NCI-H510A (cell line): ENCODE data around the gene MYCBPAP.

Source experiments
- DNase-seq: peaks from one replicate; lab custom pipeline; 2025; lab: John Stamatoyannopoulos, UW

The MYCBPAP gene, protein sequence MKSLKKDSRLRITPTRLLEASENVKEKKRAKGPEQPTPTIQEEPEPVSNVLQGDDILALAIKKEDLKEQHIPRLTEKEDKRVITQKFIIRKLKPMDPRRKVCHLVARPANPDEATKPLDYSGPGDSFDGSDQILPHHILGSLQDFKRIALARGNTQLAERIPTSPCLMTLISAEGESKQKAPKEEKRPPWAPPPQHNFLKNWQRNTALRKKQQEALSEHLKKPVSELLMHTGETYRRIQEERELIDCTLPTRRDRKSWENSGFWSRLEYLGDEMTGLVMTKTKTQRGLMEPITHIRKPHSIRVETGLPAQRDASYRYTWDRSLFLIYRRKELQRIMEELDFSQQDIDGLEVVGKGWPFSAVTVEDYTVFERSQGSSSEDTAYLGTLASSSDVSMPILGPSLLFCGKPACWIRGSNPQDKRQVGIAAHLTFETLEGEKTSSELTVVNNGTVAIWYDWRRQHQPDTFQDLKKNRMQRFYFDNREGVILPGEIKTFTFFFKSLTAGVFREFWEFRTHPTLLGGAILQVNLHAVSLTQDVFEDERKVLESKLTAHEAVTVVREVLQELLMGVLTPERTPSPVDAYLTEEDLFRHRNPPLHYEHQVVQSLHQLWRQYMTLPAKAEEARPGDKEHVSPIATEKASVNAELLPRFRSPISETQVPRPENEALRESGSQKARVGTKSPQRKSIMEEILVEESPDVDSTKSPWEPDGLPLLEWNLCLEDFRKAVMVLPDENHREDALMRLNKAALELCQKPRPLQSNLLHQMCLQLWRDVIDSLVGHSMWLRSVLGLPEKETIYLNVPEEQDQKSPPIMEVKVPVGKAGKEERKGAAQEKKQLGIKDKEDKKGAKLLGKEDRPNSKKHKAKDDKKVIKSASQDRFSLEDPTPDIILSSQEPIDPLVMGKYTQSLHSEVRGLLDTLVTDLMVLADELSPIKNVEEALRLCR

DNA sequence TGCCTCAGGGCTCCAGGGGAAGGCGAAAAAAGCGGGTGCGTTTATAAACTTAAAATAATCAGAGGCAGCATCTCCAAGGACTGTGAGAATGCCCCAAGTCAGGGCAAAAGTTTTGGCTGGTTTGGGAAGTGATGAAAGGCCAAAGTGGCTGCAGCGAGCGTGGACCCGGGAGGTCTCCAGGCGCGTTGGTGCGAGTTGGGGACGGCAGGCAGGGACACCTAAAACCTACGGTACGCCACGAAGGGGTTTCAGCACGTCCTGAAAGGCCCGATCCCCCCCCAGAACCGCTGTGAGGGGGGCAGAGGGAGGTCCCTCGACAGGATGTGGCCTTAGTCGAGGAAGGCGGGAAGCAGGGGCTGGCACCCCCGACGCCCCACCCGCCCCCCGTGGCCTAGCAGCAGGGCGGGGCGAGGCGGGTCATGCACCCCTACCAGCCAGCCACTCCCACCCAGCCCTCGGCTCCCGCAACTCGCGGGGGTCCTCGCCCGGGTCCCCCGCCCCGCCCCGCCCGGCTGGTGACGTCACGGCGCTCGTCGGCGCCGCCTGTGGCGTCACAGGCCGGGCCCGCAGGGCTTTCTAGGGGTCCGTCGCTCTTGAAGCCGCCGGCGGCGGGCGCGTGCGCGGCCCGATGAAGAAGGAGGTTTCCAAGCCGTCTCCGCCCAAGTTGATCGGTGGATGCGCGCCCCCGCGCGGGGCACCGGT lies at the start of gene MYCBPAP:
Gene MYCBPAP (plus strand): TSS at position 569 of the 702 bp plus-strand sequence. CDS start 236 bp downstream, outside the sequence.
- peak; percentile 66 for DNase-seq

DNA sequence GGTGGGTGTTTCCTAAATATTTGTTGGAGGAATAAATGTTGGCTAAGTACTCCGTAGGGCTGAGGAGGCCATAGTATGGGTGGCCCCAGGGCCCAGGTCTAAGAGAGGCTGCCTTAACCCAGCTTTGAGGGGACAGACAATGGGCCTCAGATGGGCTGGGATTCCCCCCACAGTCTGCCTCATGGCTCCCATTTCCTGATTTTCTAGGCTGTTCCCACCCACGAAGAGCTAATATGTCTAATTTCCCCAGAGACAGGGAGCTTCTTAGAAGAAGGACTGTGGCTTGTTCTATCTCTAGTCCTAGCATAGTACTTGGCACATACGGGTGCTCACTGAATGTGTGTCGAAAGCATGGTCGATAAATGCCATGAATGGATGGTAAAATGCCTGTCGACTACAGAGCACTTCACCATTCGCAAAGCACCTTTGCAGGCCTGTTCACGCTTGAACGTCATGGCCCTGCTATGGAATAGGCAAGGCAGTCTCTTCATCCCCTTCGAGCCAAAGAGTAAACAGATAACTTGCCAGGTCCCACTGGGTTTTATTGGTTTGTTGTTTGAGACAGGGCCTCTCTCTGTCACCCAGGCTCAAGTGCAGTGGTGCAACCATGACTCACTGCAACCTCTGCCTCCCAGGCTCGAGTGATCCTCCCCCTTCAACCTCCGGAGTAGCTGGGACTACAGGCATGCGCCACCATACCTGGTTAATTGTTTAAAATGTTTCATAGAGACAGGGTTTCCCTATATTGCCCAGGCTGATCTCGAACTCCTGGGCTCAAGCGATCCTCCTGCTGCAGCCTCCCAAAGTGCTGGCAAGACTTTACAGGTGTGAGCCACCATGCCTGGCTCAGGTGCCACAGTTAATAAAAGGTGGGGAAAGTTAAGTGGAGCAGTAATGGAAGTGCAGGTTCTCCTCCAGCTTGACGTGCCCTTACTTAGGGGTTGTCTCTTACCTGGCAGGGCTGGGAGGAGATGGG lies 49.2 kb upstream of the MYCBPAP start:
- peak; percentile 92 for DNase-seq

DNA sequence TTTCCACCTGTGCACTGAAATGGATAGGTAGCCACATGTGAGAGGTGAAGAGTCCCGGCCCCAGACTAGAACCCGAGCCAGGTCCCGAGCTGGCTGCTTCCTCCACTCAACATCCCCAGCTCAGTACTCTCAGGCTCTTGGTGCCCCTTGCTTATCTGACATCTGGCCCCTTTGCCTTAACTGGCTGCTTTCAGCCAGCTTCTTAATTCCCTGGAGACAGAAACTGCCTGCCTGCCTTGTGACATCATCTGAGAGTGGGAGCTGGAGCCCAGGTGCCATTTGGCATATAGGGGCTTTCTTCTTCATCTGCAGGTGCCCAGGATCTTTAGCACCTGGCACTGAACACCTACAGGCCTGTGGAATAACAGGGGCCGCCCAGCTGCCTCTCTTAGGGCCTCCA lies 48.5 kb upstream of the MYCBPAP start:
- DNase-seq, result no peak

DNA sequence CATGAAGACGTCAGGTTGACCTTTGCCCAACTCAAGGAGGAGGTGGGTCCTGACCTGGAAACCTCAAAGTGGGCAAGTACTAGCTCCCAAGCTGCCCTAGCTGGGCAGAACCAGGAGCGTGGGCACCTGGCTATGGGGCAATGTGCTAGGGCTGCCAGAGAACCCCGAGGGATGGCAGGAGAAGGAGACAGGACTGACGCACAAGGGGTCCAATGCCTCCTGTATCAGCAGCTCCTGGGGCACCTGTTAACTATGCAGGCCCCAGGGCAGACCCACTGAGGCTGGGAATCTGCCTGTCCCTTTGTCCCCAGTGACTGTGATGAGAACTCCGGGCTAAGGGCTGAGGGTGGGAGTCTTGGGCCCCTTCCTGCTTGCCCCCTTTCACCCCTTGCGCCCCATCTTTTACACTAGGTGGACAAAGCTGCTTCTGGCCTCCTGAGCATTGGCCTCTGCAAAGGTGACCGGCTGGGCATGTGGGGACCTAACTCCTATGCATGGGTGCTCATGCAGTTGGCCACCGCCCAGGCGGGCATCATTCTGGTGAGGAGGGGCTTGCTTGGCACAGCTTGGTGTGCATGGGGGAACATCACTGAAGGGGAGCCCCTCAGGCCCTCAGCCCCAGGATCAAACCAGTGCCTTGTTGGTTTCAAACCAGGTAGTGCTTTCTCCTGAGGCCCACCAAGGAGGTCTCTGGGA lies 47.3 kb upstream of the MYCBPAP start:
- no peak for DNase-seq

DNA sequence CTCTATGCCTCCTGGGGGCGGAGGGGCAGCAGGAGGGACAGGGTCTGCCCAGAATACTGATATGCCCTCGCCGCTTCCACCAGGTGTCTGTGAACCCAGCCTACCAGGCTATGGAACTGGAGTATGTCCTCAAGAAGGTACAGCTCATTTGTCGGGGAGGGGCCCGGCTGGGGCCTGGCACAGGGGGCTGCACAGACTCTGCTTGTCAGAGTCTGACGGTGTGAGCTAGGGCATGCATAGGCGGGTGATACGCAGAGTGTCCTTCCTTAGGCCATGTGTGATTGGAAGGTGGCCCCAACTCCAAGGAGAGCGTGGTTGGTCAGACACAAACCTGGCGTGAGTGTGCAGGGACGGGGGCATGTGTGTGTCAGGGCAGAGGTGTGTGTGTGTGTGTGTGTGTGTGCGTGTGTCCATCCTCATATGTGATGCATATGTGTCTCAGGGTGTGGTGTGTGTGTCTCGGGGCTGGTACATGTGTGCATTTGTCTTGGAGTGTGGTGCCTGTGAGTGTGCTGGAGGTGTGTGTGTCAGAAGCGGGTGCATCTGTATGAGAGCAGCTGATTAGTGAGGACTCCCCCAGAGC lies 46.6 kb upstream of the MYCBPAP start:
- no peak for DNase-seq

DNA sequence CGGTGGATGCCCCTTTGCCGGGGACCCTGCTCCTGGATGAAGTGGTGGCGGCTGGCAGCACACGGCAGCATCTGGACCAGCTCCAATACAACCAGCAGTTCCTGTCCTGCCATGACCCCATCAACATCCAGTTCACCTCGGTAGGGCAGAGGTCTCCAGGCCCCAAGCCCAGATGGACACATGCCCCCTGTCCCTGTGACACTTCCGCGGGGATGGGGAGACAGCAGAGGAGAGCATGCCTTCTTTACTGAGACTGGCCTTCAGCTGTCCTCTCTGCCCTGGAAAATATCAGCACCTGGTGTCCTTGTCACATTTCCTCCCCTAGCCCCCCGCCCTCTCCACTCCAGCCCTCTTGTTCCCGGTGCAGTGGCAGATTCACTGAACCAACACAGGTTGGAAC lies 45.8 kb upstream of the MYCBPAP start:
- peak; percentile 51 for DNase-seq

DNA sequence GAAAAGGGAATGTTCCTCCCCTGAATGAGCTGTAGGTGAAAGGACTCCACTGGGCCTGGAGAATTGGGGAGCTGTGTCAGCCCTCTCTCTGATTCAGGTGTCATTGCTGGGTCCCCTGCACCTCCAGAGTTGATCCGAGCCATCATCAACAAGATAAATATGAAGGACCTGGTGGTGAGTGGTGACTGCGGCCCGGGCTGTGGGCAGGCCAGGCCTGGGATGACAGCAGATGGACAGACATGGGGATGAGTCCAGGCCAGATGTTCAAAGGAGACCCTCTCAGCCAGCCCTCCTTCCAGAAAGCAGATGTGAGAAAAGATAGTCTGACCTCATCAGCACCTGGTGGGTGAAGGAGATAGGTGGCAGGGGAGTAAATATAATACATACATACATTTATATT lies 44.1 kb upstream of the MYCBPAP start:
- no peak for DNase-seq

DNA sequence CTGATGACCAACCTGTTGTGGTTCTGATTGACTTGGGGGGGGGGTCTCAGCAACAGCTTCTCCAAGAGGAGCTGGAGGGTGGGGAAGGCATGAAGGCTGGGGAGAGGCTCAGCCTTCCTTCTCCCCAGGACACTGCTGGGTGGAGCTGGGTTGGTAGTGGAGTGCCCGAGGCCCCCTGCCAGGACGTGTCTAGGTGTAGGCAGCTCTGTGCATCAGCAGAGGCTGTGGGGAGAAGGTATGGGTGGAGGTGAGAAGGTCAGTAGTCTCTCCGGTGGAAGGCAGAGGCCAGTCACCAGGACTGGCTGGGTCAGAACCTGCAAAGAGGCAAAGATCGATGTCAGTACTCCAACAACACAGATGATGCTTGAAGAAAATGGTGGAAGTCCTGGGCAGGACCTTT lies 43.5 kb upstream of the MYCBPAP start:
- no peak for DNase-seq

DNA sequence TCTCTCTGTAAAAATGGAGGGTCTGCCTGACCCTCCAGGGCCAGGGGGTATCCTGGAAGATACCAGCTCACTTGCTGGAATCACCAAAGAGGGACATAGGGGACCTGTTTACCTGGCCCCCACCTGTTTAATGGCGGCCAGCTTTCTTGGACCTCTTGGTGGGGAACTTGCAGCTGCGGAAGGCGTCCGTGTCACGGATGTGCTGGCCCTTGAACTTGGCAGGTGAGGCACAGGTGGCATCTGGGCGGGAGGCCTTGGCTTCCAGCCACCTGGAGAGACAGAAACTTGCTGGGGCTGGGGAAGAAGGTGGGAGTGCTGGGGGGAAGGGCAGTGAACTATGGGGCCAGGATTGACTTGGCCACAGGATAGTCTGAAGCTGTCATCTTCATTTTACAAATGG lies 43.1 kb upstream of the MYCBPAP start:
- peak; percentile 20 for DNase-seq

DNA sequence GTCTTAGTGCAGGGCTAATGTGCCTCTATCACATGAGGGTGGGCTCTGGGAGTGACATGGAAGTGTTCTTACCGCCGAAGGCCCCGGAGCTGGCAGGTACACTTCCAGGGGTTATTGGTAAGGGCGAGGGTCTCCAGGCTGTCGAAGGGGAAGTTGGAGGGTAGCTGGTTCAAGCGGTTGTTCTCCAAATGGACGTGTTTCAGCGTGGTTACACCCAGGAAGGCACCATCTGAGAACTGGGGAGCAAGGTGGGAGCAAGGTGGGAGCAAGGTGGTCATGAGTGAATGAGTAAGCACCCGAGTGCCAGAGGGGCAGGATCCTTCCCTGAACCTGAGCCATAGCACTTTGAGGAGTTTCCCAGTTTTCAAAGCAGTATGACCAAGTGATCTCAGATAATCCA lies 42.6 kb upstream of the MYCBPAP start:
- no peak for DNase-seq

DNA sequence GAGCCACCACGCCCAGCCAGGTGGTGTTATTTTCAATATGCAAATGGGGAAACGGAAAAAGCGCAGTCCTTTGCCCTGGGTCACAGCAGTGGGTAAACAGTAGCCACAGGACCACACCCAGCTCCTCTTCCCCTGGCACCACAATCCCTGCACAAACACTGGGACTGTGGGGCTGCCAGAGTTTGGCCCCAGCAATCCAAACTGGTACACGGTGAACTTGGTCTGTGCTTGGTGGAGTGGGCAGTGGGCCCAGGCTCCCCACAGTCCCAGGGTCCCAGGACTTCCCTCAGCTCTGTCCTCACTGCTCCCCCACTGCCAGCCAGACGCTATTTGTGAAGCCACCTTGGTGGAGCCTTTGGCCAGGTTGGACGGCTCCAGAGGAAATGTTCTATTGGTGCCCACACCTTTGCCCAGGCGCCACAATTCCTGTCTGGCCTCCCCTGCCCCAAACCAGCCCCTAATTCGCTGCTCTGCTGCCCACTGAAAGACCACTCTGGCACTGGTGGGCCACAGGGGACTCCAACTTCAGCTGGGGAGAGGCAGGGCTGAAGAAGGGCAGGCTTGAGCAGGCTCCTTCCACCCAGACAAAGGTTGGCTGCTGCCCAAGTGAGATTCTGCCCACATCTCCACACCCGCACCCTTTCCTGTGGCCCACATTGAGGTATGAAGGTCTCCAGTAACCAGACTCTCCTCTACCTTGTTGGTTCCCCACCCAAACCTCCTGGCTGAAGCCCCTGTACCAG lies 41.7 kb upstream of the MYCBPAP start:
- DNase-seq, result peak; percentile 18

DNA sequence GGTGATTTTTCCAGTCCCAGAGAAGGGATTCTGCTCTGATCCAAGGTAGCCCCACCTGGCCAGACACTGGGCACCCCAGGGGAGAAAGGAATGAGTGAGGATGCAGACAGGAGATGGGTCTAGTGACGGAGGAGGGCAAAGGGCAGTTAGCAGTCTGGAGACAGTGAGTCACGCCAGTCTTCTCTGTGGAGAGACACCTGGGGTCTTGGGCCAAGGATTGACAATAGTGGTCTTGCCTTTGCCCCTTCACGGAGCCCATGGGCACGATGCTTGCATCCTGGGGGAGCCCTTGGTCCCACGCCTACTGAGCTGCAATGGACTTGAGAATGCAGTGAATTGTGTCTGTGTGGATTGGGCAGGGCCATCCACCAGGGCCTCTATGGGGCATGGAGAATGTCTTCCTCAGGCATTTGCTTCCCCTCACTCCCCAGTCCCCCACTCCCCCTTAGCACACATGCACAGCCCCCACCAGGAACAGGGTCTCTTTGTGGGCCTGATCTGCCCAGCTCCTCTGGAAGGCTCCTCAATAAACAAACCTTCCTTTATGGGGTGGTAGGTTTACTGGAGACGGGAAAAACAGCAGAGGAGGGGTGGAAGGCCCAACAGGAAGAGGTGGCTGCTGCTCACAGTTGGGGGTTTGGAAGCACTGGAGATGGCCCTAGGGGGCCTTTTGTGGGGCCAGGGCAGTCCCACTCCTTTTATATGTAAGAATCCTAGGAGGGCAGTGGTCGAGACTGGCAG lies 41.0 kb upstream of the MYCBPAP start:
- DNase-seq, result no peak

DNA sequence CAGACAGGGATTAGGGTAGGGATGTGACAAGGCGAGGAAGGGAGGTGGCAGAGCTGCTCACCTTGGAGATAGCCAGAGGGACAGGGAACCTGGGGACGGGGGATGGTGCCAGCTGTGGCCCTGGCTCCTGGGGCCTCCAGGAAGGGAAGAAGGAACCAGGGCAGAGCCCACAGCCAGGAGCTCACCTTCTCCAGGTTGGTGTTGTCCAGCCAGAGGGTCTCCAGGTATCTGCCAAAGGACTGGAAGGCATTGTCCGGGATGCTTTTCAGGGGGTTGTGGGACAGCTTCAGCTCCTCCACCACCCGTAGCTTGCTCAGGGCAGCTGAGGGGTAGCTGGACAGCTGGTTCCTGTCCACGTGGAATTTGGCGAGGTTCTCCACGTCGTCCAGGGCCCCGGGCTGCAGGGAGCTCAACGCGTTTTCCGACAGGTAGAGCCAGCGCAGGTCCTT lies 40.4 kb upstream of the MYCBPAP start:
- no peak for DNase-seq

DNA sequence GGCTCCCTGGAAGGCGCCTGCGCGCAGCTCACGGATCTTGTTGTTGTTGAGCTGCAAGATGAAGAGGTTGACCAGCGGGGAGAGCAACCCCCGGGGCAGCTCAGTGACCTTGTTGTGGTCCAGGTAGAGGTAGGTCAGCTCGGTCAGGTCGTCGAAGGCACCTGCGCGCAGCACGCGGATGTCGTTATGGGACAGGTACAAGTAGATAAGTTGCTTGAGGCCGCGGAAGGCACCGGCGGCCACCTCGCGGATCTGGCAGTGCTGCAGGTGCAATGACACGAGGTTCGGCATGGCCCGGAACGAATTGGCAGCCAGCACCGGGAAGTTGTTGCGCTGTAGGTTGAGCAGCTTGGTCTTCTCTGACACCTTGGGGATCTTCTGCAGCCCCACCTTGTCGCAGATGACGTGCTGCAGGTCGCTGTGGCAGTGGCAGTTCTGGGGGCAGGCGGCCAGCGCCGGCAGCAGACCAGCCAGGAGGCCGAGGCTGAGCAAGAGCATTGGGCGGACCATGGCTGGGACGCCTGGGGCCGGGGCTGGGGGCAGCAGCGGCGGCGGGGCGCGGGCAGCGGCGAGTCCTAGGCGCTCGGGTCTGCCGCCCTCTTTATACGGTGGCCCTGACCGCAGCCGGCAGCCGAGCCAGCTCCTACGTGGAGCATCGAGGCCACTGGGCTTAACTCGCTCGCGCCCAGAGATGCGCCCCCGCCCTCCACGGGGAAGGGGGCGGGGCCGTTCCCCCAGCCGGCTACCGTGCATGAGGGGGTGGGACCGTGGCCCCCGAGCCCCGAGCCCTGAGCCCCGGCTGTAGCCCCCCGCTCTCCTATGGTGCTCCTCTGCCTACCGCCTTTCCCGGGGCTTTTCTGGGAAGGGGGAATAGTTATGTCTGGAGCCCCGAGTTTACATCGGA lies 39.7 kb upstream of the MYCBPAP start, which contains the start of gene CHAD:
Gene CHAD (minus strand): TSS at position 577 of the 904 bp plus-strand sequence. CDS start 67 bp downstream, at position 510.
- no peak for DNase-seq

DNA sequence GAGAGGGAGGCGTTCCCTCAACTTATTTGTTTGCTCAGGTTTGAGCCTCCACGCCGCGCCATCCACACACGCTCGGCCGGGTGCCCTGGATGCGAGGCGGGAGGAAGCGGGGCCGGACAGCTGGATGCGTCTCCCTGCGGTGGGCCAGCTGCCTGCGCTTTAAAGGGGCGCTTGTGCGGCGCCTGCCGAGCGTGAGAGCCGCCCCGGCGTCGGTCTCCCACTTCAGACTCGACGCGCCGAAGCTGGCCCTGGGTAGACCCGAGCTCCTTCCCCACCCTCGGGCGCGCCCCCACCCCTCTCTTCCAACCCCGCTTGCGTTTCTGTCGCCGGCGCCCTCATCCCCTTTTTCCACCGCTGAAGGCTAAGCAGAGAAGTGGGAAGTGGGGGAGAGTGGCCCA lies 39.0 kb upstream of the MYCBPAP start:
- no peak for DNase-seq

DNA sequence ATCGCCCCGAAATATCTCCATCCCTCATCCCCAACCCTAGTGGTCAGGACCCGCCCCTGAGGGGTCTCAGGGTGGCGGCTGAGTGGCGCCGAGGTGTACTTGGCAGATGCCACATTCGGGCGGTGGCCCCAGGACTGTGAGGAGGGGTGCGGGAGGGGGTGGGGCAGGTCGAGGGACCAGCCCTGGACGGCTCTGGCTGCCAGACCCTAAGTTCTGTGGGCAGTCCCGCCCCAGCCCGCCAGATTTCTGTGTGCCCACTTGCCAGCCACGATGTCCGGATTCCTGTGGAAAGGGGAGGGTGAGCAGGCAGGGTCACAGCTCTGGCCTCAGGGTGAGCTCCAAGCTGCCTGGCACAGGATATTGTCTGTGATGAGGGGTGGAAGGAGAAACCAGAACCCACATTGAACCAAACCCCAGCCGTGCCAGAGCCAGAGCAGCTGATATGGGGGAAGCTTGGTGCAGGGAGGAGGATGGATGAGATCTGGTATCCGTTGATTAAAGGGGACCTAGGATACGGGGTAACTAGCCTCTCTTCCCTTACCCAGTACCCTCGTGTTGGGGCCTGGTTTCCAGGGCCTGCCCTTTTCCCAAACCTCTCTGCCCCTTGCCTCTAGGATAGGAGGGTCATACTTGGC lies 38.5 kb upstream of the MYCBPAP start:
- no peak for DNase-seq

DNA sequence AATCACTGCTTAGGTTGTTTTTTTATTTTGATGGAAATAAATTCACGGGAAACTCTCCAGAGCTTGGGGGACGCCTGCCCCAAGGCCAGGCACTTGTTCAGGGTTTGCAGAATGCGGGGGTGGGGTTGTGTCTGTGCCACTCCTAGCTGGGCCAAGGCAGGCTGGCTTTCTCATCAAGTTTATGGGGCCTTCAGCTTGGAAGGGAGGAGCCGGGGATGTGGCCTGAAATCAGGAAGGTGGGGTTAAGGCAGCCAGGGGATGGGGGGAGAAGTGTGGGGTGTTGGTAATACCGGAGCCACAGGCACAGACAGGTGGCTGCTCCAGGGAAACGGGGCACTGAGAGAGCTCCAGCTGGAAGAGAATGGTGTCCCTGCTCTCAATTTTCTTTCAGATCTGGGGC lies 37.8 kb upstream of the MYCBPAP start:
- peak; percentile 53 for DNase-seq
